C4-2B (cell line): ENCODE measurements around the gene PBRM1.

Experiments
- H3K27ac ChIP-seq: fragments of 450-650 bp; 2 replicates; pipeline ENCODE4 v1.5.1; 2017
- CTCF ChIP-seq: fragments of 450-650 bp; conservative IDR thresholded peaks from 2 replicates; pipeline ENCODE4 v1.5.1; 2017; ENCODE audit warnings: mild to moderate bottlenecking
- ZFX ChIP-seq: fragments of 450-650 bp; IDR thresholded peaks from 2 replicates; pipeline ENCODE4 v1.6.1; 2017

Gene PBRM1

DNA sequence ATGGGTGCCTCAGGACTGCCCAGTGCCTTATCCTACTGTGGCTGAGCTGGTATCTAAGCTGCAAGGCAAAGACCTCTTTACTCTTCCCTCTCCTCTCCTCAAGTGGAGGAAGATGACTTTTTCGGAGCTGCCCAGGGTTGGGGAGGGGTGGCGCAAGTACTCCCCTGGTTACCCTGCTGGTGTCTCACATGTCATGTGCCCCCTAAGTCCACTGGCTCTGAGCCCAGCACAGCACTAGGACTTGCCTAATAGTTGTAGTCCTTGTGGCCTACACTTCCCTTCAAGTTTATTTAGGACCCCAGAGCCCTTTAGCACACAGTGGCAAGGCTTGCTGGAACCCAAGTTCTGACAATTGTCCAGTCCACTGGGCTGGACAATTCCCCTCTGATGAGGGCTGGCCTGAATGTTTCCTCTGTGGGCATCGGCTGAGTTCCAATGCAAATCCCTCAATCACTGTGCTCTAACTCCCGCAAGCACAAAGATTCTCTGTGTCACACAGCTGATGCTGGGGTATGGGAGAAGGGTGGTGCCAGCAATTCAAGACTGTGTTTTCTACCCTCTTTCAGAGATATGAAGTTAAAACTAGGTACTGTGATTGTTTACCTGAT is 89.0 kb downstream of the PBRM1 start:
- TF ChIP-seq ZFX (no peak), CTCF (no peak)
- H3K27ac ChIP-seq = no peak overlapping the region

- no peak for TF ChIP-seq ZFX
- no peak for TF ChIP-seq CTCF
- no peak overlapping the region for H3K27ac ChIP-seq
These were observed 92.6 kb downstream of the PBRM1 start for GRCh38 chr3:52593103-52593502.

- H3K27ac ChIP-seq = no peak overlapping the region
- TF ChIP-seq ZFX (no peak), CTCF (no peak)
These were observed 111.4 kb downstream of the PBRM1 start for GRCh38 chr3:52574056-52574965.

DNA sequence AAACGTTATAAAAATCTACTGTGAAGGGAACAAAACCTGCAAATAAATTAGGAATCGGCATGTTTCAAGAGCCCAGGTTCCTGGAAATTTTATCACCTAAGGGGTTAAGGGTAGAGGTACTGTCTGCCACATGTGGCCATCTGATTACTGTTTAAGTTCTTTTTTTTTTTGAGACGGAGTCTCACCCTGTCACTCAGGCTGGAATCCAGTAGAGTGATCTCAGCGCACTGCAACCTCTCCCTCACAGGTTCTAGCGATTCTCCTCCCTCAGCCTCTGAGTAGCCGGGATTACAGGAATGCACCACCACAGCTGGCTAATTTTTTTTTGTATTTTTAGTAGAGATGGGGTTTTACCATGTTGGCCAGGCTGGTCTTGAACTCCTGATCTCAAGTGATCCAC is 113.5 kb downstream of the PBRM1 start:
- TF ChIP-seq CTCF (no peak), ZFX (no peak)

DNA sequence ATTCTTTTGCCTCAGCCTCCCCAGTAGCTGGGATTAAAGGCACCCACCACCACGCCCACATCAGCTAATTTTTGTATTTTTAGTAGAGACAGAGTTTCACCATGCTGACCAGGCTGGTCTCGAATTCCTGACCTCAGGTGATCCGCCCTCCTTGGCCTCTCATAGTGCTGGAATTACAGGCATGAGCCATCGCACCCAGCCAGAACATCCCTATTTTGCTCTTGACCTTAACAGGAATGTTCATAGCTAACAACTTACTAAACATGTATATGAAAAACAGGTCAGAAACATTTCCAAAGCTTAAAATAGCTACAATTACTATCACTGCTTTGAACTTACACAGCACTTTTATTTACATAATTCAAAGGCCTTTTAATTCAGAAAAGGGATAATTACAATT is 115.6 kb downstream of the PBRM1 start:
- no peak overlapping the region for H3K27ac ChIP-seq
- TF ChIP-seq CTCF (no peak), ZFX (no peak)

More for the DNA sequence above, 113.5 kb downstream of the PBRM1 start:
- no peak overlapping the region for H3K27ac ChIP-seq

DNA sequence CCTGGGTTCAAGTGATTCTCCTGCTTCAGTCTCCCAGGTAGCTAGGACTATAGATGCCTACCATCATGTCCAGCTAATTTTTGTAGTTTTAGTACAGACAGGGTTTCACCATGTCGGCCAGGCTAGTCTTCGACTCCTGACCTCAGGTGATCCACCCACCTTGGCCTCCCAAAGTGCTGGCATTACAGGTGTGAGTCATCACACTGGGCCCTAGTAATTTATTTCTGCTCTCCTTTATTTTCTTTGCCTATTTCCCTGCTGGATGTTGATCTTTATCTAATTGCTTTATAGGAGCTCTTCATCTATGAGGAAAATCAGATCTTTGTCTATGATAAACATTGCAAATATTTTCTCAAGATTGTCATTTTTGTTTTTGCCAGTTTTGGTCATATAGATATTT is 117.6 kb downstream of the PBRM1 start:
- TF ChIP-seq CTCF (no peak), ZFX (no peak)
- peak overlapping the region; percentile 25; the same call in 1 of the 2 replicates for H3K27ac ChIP-seq

- H3K27ac ChIP-seq = no peak overlapping the region
- no peak for TF ChIP-seq CTCF
- no peak for TF ChIP-seq ZFX
These were observed 121.7 kb downstream of the PBRM1 start for GRCh38 chr3:52563984-52564383.
